LNCaP clone FGC (cell line): ENCODE measurements around the gene KCNJ9.

Experiments
- DNase-seq: peaks from one replicate; pipeline ENCODE4 v3.0.0-alpha.2; 2011; ENCODE audit warnings: low read depth
- H3K4me3 ChIP-seq: 2 replicates; pipeline ENCODE4 v1.5.1; 2011; ENCODE audit warnings: mild to moderate bottlenecking, low read depth, low read length, control low read depth
- TF ChIP-seq, protein P1 (sequence below): IDR thresholded peaks from 2 replicates; pipeline ENCODE4 v1.5.1; 2012; ENCODE audit warnings: mild to moderate bottlenecking; ENCODE audit not compliant: control insufficient read depth, insufficient read depth; ENCODE audit errors: extremely low read depth

The KCNJ9 gene

DNA sequence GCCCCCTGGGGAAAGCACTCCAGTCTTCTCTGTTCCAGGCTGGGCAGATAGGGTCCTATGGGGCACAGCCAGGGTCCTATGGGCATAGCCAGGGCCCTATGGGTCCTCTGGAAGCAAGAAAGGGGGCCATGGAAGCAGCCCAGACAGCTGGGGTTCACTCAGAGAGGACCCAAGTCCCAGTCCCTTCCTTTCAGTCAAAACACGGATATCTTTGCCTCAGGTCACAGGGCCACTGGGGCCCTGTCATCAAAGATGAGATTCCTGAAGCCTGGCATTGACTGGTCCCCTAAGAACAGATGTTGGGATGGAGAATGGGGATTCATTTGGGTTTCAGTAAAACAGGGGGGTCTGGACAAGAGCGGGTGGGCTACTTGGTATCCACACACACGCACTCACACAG, 8.5 kb downstream of the KCNJ9 start:
- DNase-seq = no peak
- no peak overlapping the region for H3K4me3 ChIP-seq
- TF ChIP-seq, protein P1, sequence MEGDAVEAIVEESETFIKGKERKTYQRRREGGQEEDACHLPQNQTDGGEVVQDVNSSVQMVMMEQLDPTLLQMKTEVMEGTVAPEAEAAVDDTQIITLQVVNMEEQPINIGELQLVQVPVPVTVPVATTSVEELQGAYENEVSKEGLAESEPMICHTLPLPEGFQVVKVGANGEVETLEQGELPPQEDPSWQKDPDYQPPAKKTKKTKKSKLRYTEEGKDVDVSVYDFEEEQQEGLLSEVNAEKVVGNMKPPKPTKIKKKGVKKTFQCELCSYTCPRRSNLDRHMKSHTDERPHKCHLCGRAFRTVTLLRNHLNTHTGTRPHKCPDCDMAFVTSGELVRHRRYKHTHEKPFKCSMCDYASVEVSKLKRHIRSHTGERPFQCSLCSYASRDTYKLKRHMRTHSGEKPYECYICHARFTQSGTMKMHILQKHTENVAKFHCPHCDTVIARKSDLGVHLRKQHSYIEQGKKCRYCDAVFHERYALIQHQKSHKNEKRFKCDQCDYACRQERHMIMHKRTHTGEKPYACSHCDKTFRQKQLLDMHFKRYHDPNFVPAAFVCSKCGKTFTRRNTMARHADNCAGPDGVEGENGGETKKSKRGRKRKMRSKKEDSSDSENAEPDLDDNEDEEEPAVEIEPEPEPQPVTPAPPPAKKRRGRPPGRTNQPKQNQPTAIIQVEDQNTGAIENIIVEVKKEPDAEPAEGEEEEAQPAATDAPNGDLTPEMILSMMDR = no peak

DNA sequence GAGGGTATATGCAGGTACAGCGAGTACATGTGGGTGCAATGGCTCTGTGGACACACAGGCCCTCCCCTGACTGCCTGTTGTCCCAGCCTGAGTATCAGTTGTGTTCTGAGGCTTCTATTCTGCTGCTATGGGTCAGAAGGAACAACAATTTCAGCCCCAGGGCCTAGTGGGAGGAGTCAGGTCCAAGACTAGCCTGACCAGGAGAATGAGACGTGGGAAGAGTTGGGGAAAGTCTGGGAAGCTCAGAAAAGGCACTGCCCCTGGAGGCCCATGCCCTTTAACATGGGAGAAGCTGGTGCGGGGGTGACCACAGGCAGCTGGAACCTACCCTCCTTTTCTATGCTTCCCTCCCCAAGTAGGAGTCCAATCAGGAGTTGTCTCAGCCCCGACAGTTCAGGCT, 9.4 kb downstream of the KCNJ9 start:
- H3K4me3 ChIP-seq = no peak overlapping the region
- DNase-seq = no peak
- TF ChIP-seq, protein P1 = no peak

DNA sequence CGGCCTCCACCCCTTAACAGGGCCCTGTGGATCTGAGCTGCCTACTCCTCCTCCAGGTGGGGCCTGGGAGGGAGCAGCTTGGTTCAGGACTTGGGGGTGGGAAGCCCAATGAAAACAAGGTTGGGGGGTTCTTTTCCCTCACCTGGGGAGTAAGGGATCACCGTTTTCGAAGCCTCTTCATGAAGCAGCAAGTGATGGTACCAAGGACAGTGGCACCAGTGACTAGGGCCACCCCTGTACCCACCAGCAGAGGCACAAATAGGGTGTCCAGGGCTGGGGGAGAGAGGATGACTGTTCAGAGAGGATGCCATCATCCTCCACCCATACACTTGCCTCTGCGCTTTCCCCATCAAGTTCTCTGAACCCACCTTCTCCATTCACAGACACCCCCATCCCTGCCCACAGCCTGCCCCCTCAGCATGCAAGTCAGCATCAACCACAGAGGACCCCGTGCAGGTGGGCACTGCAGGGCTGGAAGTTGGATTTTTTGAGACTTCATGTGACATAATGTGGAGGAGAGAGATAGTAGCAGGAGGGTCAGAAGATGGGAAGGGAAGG, 10.4 kb downstream of the KCNJ9 start:
- H3K4me3 ChIP-seq = no peak overlapping the region
- no peak for DNase-seq
- TF ChIP-seq, protein P1 = no peak

DNA sequence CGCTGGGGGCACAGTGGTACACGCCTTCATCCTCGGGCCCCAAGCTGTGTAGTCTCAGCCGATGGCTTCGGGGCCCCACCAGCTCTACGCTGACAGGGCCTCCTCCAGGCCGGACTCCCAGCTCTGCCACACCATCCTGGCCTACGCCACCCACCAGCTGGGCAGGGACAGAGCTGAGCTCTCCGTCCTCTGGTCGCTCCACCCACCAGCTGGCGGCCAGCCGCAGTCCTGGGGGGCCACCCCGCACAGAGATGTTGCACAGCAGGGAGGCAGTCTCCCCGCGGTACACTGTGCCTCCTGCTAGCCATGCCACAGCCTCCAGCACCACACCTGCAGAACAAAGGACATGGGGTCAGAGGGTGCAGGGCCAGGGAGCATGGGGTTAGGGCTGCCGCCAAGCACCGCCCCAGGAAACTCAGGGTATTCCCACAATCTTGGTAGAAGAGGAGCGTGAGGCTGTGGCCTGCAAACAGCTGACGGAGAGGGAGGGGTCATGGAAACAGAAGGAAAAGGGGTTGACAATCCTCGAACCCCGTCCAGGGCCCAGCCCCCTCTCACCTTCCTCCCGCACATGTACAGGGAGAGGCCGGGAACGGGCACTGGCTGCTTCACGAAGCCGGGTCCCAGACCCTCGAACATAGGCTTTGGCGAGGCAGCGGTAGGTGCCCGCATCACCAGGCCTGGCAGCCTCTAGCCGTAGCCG, 11.2 kb downstream of the KCNJ9 start:
- H3K4me3 ChIP-seq = no peak overlapping the region
- TF ChIP-seq, protein P1 = no peak
- no peak for DNase-seq

- H3K4me3 ChIP-seq = no peak overlapping the region
- DNase-seq = no peak
- TF ChIP-seq, protein P1 = no peak
Measured at GRCh38 chr1:160093069-160093395, 11.7 kb downstream of the KCNJ9 start.

DNA sequence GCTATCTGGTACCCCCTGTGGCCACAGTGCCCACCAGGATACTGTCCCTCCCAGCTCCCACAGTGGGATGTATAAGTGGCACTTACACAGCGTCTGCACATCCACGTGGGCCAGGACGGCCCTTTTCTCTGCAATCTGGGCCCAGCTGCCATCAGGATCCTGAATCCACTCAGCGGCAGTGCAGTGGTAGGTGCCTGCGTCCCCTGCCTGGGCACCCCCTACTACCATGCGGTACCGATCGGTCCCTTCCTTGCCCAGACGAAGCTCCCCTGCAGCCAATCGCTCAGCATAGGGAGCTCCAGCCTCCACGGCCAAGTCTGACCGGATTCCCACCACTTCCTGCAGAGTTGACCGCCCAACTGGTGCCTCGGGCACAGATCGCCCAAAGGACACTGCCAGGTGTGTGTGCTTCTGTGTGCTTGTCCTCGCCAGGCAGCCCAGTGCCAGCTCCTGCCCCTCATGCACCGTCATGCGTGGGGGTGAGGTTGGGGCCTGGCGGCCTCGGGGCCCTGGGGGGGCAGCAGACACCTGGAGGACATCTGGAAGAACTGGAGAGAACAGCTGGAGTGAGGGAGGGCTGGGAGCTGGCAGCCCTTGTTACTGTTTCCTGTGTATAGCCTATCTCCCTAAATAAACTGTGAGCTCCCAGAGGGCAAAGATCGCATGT, 12.4 kb downstream of the KCNJ9 start:
- H3K4me3 ChIP-seq = no peak overlapping the region
- no peak for DNase-seq
- TF ChIP-seq, protein P1 = no peak
